EL (cell line): ENCODE data around the gene INSRR.

Source experiments
- DNase-seq: peaks from one replicate; pipeline ENCODE4 v3.0.0-alpha.2; 2016

Gene INSRR

DNA sequence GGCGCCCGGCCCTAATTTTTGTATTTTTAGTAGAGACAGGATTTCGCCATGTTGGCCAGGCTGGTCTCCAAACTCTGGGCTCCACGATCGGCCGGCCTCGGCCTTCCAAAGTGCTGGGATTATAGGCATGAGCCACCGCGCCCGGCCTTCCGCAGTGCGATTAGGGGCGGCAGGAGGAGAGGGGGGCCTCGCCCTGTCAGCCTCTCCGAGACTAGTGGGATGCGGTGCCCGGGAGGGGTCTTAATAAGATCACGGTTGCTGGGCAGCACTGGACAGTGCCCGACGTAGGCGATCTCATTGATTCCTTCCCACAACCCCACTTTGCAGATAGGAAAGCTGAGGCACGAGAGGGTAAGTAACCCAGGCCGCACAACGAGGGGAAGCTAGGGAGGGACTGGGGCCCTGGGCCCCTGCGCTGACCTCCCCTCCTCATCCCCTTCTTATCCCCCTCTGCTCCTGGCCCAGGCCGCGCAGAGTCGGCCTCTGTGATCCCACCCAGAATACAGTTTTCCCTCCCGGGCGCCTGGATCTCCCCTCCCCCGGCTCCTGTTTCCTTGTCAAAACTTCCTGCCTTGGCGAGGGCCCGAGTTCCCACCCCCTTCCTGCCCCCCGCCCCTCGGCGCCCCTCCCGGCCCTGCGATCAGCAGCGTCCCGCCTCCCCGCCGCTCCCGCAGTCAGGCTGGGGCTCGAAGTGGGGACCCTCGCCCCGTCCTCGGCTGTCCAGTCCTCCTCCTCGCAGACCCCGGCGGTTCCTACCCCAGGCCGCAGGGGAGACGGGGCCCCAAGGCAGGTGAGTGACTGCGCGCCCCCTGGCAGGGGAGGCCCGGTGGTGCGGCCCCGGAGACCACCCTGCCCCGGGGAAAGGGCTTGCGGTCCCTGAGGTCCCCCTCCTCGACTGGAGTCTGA is 34.4 kb upstream of the INSRR start, which contains the start of gene PEAR1:
TSS of gene PEAR1 (plus strand) at position 671 of the 906 bp plus-strand sequence. CDS start 10,209 bp downstream, outside the sequence.
- DNase-seq = peak; percentile 55

DNA sequence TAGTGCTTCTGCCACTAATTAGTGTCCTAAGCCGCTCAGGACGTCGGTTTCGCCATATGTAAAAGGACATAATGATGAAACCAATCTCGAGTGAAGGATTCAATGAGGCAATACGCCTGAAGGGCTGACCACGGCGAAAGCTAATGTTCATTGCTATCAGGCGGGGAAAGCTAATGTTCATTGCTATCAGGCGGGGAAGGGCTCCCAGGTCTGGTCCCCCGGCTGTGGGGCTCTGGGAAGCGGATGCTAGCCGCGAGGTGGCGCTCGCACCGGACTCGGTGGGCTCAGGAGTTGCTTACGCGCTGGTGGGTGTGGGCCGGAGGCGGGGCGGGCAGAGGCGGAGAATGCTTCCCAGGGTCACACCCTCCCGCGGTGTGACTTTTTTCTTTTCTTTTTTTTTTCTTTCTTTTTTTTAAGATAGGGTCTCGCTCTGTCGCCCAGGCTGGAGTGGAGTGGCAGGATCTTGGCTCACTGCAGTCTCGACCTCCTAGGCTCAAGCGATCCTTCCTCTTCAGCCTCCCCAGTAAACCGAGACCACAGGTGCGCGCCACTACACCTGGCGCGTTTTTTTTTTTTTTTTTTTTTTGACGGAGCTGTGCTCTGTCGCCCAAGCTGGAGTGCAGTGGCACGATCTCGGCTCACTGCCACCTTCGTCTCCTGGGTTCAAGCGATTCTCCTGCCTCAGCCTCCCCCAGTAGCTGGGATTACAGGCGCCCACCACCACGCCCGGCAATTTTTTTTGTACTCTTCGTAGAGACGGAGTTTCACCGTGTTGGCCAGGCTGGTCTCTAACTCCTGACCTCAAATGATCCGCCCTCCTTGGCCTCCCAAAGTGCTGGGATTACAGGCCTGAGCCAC is 33.5 kb upstream of the INSRR start:
- DNase-seq = peak; percentile 89

DNA sequence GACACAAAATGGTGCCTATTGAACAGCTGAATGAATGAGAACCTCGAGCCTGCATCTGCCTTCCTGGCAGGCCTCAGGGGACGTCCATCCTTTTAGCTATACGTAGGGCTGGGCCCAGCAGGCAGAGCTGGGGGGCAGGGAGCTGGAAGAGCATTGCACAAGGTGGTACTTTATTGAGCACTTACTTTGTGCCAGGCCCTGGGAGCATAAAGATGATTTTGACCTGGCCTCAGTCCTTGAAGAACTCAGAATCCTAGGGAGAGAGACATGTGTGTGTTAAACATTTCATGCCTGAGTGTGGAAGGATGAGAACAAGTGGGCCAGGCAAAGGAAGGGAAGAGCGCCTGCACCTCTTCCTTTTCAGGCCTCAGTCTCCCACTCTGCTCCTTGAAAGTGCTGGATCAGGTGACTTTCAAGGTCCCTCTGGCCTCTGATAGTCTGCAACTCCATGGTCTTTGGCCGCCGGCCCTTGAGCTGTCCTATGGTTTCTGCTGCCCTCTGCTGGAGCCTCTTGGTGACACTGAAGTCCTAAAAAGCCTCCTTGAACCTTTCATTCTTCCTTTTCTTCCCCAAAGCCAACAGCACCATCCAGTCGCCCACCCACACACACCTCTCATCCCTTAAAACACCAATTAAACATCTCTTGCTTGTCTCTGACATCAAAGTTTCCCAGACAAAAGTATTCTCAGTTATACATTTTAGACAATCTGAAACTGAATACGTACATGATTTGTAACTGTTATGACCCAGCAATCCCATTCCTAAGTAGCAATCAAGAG is 31.1 kb upstream of the INSRR start:
- peak; percentile 74 for DNase-seq

DNA sequence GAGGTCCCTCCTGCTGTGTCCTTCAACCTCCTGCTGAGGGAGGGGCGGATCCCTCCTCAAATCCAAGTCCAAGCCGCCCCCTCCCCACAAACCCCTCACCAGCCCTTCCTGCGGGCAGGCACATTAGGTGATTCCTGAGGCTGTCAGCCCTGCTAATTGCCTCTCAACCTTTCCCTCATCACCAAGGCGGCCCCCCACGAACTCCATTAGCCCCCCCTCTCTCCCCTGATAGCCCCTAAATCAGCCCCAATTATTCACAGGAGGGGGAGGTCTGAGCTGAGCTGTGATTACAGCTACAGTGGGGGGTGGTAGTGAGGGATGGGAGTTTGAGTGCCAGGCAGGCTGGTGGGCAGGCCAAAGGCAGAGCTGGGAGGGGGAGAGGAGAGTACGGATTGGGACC is 28.8 kb upstream of the INSRR start:
- DNase-seq = no peak

DNA sequence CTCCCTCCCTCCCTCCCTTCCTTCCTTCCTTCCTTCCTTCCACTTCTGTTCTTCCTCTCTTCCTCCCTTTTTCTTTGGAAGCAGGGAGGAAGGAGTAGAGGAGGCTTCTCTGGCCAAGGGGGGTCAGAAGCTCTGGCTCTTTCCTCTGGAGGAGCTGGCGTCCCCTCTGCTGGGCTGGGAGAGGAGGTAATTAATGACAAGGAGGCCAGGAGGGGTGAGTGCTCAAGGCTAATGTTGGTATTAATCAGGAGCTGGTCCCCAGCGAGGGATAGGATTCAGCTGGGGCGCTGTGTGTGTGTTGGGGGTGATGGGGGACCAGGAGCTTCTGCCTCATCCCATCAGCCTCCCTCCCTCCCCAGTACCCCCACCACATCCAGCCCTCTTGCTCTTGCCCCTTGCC is 28.4 kb upstream of the INSRR start:
- no peak for DNase-seq

DNA sequence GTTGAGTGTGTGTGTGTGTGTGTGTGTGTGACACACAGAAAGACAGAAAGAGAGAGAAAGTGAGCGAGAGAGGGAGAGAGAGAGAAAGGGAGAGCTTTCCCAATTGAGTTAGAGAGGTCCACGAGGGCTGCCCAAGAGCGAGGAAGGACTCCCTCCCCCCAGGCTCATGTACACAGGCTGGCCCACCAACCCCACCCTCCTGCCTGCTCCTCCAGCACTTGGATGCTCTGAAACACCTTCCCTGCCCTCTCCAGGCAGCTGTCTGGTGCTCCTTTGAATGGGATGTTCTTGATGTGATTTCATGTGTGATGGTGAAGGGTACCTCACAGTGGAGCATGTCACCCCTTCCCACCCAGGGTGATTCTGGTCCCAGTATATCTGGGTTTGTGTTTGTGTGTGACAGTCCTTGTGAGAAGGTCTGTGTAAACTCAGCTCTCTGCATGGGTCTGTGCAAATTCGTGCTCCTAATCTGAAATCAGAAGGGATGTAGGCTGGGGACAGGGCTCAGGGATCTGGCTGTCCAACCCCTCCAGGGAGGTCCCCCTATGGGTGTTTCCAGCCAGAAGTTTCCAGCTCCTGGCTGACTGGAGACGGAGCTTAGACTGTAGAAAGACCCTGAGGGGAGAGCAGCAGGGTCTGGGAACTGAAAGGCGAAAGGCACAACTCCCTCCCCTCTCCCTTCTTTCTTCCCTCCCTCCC is 27.8 kb upstream of the INSRR start:
- DNase-seq = no peak

DNA sequence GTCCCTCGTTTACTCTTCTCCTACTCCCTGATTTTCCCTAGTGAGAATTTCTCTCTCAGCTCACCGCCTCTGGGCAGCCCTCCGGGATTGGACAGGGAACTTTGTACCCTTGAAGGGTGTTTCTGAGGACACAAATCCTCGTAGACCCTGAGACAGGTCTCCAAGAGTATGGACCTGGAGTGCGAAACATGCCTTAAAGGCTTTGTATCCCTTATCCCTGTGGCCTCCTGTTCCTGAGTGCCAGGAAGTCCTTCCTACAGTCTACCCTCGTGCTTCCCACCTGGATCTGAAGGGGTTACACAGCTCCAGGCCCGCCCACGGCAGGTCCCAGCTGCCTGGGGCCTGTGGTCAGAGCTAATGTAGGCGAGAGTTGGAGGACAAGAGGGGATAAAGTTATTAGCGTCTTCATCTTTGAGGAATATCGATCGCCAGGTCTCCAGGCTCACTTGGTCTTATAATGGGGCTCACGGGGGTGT is 27.0 kb upstream of the INSRR start:
- no peak for DNase-seq

DNA sequence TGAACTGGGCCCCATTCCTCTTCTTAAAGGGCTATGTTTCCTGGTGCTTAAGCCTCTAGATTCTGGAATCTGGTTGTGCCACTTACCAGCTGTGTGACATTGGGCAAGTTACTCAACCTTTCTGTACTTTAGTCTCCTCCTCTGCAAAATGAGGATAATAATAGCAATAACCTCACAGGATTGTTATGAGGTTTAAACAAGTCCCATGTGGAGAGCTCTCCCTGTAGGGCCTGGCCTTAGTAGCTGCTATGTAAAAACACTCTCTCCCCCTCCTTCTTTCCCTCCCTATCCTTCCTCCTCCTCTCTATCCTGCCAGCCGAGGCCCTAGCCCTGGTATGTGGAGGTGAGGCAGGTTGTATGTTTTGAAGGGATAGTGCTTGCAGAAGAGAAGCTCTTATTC is 26.4 kb upstream of the INSRR start:
- DNase-seq = no peak

DNA sequence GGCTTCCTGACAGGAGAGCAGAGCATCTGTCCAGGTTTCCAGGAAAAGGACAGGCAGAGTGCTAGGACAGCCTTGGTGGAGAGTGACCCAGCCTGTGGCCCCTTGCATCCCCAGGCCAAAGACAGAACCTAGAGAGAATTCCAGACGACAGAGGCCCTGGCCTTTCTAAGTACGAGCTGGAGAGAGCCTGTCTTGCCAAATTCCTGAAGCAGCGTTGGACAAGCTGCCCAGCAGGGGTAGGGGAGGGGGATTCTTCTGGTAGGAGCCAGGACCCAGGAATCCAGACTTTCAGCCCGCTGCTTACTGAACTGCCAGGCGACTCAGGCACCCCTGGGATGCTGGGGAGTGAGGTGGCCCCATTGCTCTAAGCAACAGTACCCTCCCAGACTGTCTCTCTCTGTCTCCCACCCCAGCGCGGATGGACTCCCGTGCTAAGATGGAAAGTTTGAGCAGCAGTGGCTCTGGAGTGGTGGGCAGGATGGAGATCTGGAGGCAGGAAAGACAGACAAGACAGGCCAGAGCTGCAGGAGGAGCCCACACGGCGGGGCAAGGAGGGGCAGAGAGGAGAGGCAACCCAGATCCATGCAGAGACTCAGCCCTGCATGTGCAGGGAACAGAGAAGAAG is 25.8 kb upstream of the INSRR start:
- no peak for DNase-seq

DNA sequence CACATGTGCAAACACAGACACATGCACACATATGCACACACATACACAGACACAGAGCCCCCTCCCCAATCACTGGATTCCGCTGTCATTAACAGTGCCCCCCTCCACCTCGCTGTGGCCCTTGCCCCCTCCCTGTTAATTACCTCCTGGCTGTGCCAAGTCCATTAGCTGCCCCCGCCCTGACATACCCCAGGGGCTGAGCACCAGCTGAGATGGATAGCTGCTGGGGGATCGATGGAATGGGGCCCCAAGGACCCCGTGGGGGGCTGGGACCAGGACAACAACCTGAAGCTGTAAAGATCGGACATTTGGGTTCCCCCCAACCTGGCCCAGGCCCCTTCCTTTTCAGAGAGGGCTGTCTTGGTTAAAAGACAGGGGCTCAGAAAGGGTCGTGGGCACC is 25.0 kb upstream of the INSRR start:
- no peak for DNase-seq

DNA sequence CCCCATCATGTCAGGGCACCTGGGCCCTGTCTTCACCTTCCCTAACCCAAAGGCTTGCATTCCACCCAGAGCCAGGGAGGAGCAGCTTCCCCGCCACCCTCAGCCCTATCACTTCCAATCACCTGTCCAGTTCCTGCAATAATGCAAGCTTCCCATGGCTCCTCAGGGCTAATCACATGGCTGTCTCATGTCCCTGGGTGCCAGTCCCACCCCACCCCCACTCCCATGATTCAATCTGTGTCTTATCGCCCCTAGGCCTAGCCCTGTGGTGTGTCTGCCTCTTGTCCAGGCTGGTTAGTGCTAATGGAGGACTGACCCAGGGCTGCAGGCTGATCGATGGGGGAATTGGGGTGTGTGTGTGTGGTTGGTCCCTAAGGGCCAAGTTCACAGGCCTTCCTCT is 23.6 kb upstream of the INSRR start:
- no peak for DNase-seq

DNA sequence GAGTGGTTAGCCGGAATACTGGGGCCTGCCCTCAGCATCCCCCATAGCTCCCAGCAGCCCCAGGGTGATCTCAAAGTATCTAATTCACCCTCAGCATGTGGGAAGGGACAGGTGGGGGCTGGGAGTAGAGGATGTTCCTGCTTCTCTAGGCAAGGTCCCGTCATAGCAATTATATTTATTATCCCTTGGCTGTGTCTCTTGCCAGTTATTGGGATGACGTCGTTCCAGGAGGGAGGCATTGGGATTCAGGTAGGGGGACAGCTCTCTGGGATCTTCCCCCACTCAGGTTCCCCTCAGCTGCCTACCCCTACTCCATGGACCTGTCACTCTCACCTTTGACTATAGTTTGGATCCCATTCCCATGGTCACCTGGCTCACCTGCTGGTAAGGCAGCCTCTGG is 22.7 kb upstream of the INSRR start:
- no peak for DNase-seq

DNA sequence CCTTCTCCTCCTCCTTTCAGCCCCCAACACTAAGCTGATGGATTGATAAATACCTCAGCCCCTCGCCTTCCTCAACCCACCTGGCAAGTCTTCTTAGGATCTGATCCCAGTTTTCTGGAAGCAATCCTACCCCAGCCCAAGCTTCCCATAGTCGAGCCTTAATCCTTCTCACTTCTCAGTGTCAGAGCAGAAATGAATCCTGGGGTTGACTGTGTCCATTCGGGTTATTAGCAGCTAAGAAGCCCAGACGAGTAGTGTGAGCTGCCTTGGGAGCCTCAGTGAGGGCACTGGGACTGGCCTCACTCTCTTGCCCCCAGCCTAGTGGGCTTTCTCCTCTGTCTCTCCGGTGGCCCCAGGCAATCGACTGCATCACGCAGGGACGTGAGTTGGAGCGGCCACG is 22.2 kb upstream of the INSRR start:
- no peak for DNase-seq

DNA sequence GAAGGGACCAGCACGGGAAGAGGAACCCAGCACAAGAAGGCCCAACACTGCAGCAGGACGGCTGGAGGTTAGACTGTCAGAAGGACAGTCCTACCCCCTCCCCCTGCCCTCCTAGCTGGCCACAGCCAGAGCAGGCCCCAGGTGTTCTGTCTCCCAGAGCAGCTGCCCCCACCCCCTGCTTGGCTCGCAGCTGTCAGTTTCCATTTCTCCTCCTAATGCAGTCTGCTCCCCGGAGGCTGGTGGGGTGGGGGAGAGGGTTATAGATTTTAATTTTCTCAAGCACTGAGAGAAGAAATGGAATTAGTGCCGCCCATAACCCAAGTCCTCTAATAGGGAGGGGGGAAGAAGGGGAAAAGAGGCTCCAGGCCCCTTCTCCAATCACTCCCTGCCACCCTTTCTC is 21.6 kb upstream of the INSRR start:
- DNase-seq = no peak

DNA sequence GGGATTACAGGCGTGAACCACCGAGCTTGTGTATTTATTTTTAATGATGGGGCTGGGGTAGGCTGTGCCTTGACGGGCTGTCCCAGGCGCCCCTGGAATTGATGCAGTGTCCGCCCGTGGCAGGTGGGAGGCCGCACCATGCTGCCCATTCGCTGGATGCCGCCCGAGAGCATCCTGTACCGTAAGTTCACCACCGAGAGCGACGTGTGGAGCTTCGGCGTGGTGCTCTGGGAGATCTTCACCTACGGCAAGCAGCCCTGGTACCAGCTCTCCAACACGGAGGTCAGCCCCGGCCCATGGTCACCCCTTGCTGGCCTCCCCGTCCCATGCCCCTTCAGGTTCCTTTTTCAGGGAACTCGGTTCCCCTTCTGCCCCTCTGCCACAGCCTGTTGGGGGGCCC is 21.0 kb upstream of the INSRR start:
- DNase-seq = no peak

DNA sequence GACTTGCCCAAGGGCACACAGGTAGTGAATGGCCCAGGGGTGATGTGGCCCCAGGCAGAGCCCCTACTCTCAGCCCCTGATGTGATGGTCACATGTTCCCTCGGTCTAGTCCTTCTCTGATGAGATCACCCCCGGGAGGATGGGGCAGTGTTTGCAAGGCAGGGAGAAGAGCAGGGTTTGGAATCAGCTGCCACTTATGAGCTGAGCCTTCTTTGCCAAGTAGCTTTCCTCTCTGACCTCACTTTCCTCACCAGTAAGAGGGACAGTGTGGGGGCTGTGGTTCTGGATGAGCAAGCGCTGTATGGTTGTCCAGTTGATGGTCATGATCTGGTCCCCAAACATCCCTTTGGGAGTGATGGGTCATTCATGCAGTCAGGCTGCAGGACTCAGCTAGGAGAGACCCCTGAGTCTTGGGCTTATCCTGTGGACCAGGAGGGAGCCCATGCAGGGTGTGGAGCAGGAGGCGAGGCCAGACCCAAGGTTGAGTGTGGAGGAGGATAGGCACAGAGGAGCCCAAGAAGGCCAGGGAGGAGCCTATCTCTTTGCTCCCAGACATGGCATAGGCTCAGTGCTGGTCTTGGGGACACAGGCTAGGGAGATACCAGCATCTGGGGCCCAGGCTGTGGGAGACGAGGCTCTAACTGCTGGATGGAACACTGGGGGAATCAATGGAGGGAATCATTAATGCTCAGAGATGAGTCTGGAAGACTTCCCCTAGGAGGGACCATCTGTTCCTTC is 18.7 kb upstream of the INSRR start:
- DNase-seq = no peak

DNA sequence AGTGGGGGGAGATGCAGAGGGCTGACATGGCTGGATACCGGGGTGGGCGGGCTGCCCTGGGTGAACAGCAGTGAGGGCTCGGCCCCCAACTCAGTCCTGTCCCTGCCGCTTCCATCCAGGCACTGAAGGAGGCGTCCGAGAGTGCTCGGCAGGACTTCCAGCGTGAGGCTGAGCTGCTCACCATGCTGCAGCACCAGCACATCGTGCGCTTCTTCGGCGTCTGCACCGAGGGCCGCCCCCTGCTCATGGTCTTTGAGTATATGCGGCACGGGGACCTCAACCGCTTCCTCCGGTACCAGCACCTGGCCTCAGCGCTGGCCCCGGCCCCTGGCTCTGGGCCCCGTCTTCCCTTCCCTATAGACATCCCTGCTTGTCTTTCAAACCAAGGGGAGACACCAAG is 17.4 kb upstream of the INSRR start:
- no peak for DNase-seq

DNA sequence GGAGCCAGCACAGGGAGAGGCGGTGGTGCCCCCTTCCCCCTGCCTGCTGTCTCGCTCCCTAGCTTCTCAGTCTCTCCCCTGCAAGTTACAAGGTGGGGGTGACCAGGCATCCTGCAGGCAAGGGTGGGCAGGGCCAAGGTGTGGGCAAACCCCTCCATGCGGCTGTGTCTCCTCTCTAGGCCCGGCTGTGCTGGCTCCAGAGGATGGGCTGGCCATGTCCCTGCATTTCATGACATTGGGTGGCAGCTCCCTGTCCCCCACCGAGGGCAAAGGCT is 16.4 kb upstream of the INSRR start:
- DNase-seq = no peak

DNA sequence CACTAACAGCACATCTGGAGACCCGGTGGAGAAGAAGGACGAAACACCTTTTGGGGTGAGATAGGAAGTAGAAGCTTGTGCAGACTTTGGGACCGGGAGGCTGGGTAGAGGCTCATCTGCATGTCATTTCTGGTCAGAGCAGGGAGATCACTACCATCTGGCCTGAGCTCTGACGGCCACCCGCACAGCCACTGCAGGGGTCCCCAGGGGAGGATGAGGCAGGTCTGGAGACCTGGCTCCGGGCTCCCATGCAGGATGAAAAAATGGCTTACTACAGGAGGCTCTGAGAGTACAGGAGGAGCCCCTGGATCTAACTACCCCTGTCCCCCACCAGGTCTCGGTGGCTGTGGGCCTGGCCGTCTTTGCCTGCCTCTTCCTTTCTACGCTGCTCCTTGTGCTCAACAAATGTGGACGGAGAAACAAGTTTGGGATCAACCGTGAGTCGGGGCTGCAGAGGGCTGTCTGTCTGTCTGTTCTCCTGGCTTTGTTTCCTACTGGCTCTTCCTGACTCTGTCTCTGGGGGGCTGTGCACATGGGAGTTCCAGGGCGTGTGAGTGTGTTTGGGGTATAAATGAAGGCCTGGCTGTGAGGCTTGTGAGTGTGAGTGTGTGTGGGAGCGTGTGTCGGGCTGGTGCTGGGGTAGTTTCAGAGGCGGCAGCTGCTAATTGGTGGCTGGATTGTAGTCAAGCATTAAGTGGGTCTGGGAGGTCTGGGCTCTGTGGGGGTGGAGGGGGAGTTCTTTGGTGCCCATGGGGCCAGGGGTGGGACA is 15.8 kb upstream of the INSRR start:
- DNase-seq = no peak

DNA sequence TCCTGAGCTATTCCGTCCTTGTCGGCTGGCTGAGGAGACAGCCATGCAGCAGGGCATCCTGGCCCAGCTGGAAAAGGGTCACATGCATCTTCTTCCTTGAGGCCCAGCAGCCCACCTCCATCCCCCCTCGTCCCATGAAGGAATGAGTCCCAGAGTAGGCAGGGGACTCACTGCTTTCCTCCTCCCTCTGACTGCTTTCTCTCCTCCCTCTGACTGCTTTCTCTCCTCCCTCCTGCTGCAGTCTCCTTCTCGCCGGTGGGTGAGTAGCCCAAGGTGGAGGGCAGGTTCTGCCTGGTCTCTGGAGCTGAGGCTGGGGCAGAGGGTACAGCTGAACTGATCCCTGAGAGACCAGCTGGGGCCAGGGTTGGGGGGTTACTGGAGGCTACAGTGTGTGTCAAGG is 15.2 kb upstream of the INSRR start:
- no peak for DNase-seq

DNA sequence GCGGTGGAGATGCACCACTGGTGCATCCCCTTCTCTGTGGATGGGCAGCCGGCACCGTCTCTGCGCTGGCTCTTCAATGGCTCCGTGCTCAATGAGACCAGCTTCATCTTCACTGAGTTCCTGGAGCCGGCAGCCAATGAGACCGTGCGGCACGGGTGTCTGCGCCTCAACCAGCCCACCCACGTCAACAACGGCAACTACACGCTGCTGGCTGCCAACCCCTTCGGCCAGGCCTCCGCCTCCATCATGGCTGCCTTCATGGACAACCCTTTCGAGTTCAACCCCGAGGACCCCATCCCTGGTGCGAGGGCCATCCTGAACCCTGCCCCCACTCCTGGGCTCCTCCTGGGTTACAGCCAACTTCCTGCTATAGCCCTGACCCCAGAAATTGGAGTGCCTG is 14.7 kb upstream of the INSRR start:
- DNase-seq = no peak
